ENCODE measurements around the gene RIC8A. TPM values are rescaled to one million over a fixed set of nuclear protein-coding genes. Genes with fewer than 3 reads are reported as not detected.
"Not testable (repeated sequence)": the region's sequence is repeated elsewhere in the genome, so short reads cannot be mapped to it uniquely, and the experiment has no call there.

The RIC8A gene
- total and polyA plus RNA-seq, 4 experiments from 2014 or later = 91.2 to 111 (median 101) TPM

DNA sequence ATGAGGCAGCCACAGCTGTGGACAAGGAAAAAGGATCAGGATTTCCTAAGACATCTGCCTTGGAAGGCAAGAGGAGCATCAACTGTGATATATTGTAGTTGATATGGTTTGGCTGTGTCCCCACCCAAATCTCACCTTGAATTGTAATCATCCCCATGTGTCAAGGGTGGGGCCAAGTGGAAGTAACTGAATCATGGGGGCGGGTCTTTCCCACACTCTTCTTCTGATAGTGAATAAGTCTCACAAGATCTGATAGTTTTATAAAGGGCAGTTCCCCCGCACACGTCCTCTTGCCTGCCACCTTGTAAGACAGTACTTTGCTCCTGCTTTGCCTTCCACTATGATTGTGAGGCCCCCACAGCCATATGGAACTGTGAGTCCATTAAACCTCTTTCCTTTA is 10.2 kb downstream of the RIC8A start:
- Mint-ChIP-seq H3K4me3 (no peak overlapping the region), H3K9me3 (peaks cover 0 to 3% (median 0%) of the 10 kb centered on the region in 8 donors), H3K4me1 (peaks cover 0 to 4% (median 1%) of the 10 kb centered on the region in 4 donors)

DNA sequence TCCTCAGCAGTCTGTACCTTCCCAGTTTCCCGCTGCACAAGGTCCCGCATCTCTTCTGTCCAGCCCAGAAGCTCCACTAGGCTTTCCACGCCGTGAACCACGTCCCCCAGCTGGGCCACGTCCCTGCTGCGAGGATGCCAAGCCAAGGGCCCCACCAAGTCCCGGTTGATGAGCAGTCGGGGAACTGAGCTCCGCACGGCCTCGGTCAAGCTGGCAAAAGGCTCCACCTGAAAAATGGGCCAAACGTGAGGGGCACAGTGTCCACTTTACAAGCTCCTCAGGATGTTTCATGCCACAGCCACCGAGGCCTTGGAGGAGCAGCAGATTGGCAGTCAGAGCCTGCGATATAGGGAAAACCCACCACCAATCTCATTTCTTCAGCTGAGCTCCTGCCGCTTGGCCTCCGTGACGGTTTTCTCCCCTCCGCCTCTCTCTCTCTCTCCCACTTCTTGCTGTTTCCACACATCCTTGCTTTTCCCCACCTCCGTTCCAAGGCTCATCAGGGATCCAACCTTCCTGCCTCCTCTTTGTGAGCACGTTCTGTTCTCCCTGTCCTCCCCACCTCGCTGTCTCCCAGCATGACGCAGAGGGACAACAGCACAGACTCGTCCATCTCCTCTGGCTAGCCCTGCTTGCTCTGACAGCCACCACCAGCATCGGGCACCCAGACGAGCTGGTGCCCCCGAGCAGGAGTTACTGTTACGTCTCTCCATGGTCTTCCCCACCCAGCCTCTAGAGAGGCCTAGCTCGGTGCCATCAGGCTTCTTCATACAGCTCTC is 11.5 kb downstream of the RIC8A start:
- H3K4me3 Mint-ChIP-seq = no peak overlapping the region
- H3K27me3 Mint-ChIP-seq = no peaks in the 10 kb centered on the region
- intact Hi-C loops (cut with micrococcal nuclease) = no loop called here
- ChIA-PET POLR2A (ENCODE audit: partially characterized antibody) (interaction anchor here (1.8 kb wide), 1 partner anchor 11 kb away, joined by 7 read pairs; the partner anchor contains the start of genes BET1L and RIC8A), CTCF (ENCODE audit: partially characterized antibody) (interaction anchor here (0.8 kb wide), 1 partner anchor 33 kb away, joined by 3 read pairs; no protein-coding TSS in a partner anchor)
- peaks cover 26 to 41% of the 10 kb centered on the region in 2 donors for H3K36me3 Mint-ChIP-seq
- H3K4me1 Mint-ChIP-seq = peaks cover 0 to 4% (median 1%) of the 10 kb centered on the region in 4 donors
- peak overlapping the region in 1 of 7 donors; percentile 16 for H3K27ac Mint-ChIP-seq
- H3K36me3 ChIP-seq (ENCODE audit: insufficient read depth, low read length) = peaks cover 12% of the 10 kb centered on the region
- peaks cover 0 to 3% (median 0%) of the 10 kb centered on the region in 8 donors for H3K9me3 Mint-ChIP-seq
- H3K27me3 ChIP-seq (ENCODE audit: insufficient read depth, low read length) = no peaks in the 10 kb centered on the region
- no peaks in the 10 kb centered on the region for H3K4me1 ChIP-seq (ENCODE audit: insufficient read depth, low read length)
- no peak overlapping the region for H3K4me3 ChIP-seq (ENCODE audit: low read length in 2 of 2)
- no peaks in the 10 kb centered on the region for H3K9me3 ChIP-seq (ENCODE audit: control insufficient read depth in 1 of 2, low read length in 2 of 2)
- H3K27ac ChIP-seq (ENCODE audit: low read depth, low read length) = no peak overlapping the region
- DNase-seq = no peak

More for the DNA sequence above, 10.2 kb downstream of the RIC8A start:
- peaks cover 27 to 49% of the 10 kb centered on the region in 2 donors for H3K36me3 Mint-ChIP-seq
- no peak overlapping the region for H3K27ac ChIP-seq (ENCODE audit: low read depth, low read length)
- no peaks in the 10 kb centered on the region for H3K27me3 Mint-ChIP-seq
- ChIA-PET POLR2A (ENCODE audit: partially characterized antibody) (interaction anchor here (1.8 kb wide), 1 partner anchor 10 kb away, joined by 7 read pairs; the partner anchor contains the start of genes BET1L and RIC8A), CTCF (ENCODE audit: partially characterized antibody) (no interaction called here)
- H3K4me1 ChIP-seq (ENCODE audit: insufficient read depth, low read length) = no peaks in the 10 kb centered on the region
- no peaks in the 10 kb centered on the region for H3K27me3 ChIP-seq (ENCODE audit: insufficient read depth, low read length)
- DNase-seq = no peak
- H3K36me3 ChIP-seq (ENCODE audit: insufficient read depth, low read length) = peaks cover 20% of the 10 kb centered on the region
- no peak overlapping the region for H3K4me3 ChIP-seq (ENCODE audit: low read length in 2 of 2)
- H3K9me3 ChIP-seq (ENCODE audit: control insufficient read depth in 1 of 2, low read length in 2 of 2) = no peaks in the 10 kb centered on the region
- intact Hi-C loops (cut with micrococcal nuclease) = no loop called here
- peak overlapping the region in 3 of 7 donors; percentile 19 to 78 (median 29) for H3K27ac Mint-ChIP-seq

DNA sequence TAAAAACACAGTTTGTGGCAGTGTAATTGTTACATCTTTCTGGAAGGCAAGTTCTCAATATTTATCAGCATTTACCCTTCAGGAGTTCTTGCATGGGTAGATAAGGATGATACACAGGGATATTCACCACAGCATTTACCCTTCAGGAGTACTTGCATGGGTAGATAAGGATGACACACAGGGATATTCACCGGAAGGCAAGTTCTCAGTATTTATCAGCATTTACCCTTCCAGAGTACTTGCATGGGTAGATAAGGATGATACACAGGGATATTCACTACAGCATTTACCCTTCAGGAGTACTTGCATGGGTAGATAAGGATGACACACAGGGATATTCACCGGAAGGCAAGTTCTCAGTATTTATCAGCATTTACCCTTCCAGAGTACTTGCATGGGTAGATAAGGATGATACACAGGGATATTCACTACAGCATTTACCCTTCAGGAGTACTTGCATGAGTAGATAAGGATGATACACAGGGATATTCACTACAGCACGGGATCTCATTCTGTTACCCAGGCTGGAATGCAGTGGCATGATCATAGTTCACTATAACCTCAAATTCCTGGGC is 13.2 kb downstream of the RIC8A start:
- H3K9me3 Mint-ChIP-seq; H3K4me1 ChIP-seq (ENCODE audit: insufficient read depth, low read length); H3K4me1 Mint-ChIP-seq; intact Hi-C loops (cut with micrococcal nuclease); H3K27ac ChIP-seq (ENCODE audit: low read depth, low read length); H3K9me3 ChIP-seq (ENCODE audit: control insufficient read depth in 1 of 2, low read length in 2 of 2); H3K4me3 ChIP-seq (ENCODE audit: low read length in 2 of 2); DNase-seq; CTCF ChIA-PET (ENCODE audit: partially characterized antibody); H3K27me3 ChIP-seq (ENCODE audit: insufficient read depth, low read length); H3K4me3 Mint-ChIP-seq; H3K27ac Mint-ChIP-seq; POLR2A ChIA-PET (ENCODE audit: partially characterized antibody); H3K27me3 Mint-ChIP-seq; H3K36me3 ChIP-seq (ENCODE audit: insufficient read depth, low read length): not testable (repeated sequence)
- peaks cover 21 to 29% of the 10 kb centered on the region in 2 donors for H3K36me3 Mint-ChIP-seq

DNA sequence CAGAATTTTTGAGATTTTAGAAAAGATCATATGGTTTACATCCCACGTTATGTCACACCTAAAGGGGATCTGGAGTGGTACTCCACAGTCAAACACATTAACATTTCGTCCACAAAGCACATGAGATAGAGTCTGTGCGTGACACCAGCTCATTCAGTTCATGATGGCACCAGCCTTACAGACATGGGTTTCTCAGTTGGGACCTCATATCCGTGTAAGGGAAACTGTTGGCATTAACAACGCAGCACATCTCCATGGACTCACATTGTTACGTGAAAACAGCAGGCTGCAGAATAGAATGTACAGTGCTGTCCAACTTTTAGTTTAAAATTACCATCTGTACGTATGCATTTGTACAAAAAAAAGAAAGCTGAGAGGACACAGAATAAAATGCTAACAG is 14.0 kb downstream of the RIC8A start:
- peaks cover 4% of the 10 kb centered on the region for H3K36me3 ChIP-seq (ENCODE audit: insufficient read depth, low read length)
- no peak overlapping the region for H3K4me3 Mint-ChIP-seq
- CTCF ChIA-PET (ENCODE audit: partially characterized antibody) = no interaction called here
- POLR2A ChIA-PET (ENCODE audit: partially characterized antibody) = no interaction called here
- no peak for DNase-seq
- H3K9me3 Mint-ChIP-seq = peaks cover 0 to 3% (median 0%) of the 10 kb centered on the region in 8 donors
- peaks cover 25 to 27% of the 10 kb centered on the region in 2 donors for H3K36me3 Mint-ChIP-seq
- no peaks in the 10 kb centered on the region for H3K27me3 ChIP-seq (ENCODE audit: insufficient read depth, low read length)
- no peak overlapping the region for H3K27ac ChIP-seq (ENCODE audit: low read depth, low read length)
- no peaks in the 10 kb centered on the region for H3K4me1 ChIP-seq (ENCODE audit: insufficient read depth, low read length)
- H3K4me3 ChIP-seq (ENCODE audit: low read length in 2 of 2) = no peak overlapping the region
- peaks cover 0 to 4% (median 3%) of the 10 kb centered on the region in 4 donors for H3K4me1 Mint-ChIP-seq
- H3K27ac Mint-ChIP-seq = no peak overlapping the region
- intact Hi-C loops (cut with micrococcal nuclease) = no loop called here
- no peaks in the 10 kb centered on the region for H3K27me3 Mint-ChIP-seq
- no peaks in the 10 kb centered on the region for H3K9me3 ChIP-seq (ENCODE audit: control insufficient read depth in 1 of 2, low read length in 2 of 2)

DNA sequence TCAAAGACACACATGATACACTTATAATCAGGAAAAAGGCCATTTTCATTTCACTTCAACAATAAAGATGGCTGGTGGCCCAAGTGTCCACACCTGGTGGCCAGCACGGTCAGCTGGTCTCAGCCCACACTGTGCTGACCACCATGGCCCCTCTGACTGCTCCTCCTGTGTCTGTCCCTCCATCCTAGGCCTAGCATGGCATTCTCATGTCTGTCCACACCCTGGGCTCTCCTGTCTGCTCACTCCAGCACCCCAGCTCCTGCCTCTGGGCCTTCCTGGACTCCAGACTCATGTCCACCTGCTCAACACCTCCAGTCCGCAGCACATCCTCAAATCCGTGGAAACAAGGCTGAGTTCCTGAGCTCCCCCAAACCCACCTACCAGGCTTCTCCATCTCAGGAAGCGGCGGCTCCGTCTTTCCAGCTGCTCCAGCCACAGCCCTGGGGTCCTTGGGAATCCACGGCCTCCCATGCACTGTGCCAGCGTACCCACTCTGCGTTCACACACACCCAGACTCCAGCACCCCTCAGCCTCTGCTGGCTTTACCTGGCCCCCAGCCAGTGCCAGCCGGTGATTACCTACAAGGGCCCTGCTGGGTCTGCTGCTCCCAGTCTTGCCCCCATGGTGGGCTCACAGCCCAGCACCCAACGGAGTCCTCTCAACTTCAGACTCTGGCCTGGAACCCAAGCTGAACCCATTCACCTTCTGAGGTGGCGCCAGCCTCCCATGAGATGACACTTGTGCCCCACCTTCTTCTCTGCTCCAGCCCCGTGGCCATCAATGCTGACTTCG is 14.7 kb downstream of the RIC8A start:
- Mint-ChIP-seq H3K4me1 (peaks cover 0 to 4% (median 3%) of the 10 kb centered on the region in 4 donors), H3K9me3 (peaks cover 0 to 3% (median 0%) of the 10 kb centered on the region in 8 donors), H3K27me3 (no peaks in the 10 kb centered on the region), H3K4me3 (no peak overlapping the region), H3K27ac (peak overlapping the region in 1 of 7 donors; percentile 15), H3K36me3 (peaks cover 25 to 27% of the 10 kb centered on the region in 2 donors)
- Histone ChIP-seq H3K4me1 (ENCODE audit: insufficient read depth, low read length) (no peaks in the 10 kb centered on the region), H3K36me3 (ENCODE audit: insufficient read depth, low read length) (peaks cover 4% of the 10 kb centered on the region), H3K4me3 (ENCODE audit: low read length in 2 of 2) (no peak overlapping the region), H3K27ac (ENCODE audit: low read depth, low read length) (no peak overlapping the region), H3K9me3 (ENCODE audit: control insufficient read depth in 1 of 2, low read length in 2 of 2) (no peaks in the 10 kb centered on the region), H3K27me3 (ENCODE audit: insufficient read depth, low read length) (no peaks in the 10 kb centered on the region)
- intact Hi-C loops (cut with micrococcal nuclease) = no loop called here
- CTCF ChIA-PET (ENCODE audit: partially characterized antibody) = interaction anchor here (0.9 kb wide), 1 partner anchor 26 kb away, joined by 3 read pairs; no protein-coding TSS in a partner anchor
- POLR2A ChIA-PET (ENCODE audit: partially characterized antibody) = interaction anchor here (1.5 to 2.8 kb wide), 2 partner anchors 10 to 14 kb away, joined by 5 to 9 read pairs; no protein-coding TSS in a partner anchor
- DNase-seq = no peak

DNA sequence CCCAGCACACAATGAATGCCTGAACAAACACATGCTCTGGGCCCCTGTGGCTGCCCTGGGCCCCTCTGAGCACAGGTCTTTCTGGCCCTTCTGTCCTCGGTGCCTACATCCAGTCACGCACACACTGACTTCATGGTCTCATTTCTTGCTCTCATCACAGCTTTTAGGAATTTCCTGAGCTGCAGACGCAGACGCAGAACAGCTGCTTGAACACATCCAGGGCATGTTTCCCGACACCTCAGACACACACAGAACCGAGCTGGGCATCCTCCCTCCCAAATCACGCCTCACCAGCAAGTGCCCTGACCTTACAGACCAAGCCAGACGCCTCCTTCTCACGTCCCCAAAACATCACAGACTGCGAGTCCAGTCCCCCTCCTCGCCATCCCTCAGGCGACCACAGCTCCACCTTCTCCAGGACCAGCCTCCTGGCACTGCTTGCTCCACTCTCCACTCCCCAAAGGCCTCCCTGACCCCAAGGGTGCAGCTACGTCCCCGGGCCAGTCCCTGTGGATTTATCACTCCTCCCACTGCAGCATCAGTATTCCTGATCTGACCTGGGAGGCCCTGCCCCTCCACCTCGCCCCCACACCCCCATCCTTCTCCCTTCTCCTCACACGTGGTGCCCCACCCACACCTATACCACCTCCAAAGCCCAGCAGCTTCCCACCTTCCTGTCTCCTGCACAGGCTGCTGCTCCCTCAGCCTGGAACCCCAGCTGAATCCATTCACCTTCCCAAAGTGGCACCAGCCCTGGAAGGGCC is 15.7 kb downstream of the RIC8A start:
- H3K27me3 Mint-ChIP-seq = no peaks in the 10 kb centered on the region
- no peak overlapping the region for H3K4me3 Mint-ChIP-seq
- intact Hi-C loops (cut with micrococcal nuclease) = no loop called here
- peaks cover 20 to 25% of the 10 kb centered on the region in 2 donors for H3K36me3 Mint-ChIP-seq
- no peak overlapping the region for H3K4me3 ChIP-seq (ENCODE audit: low read length in 2 of 2)
- no peak overlapping the region for H3K27ac ChIP-seq (ENCODE audit: low read depth, low read length)
- CTCF ChIA-PET (ENCODE audit: partially characterized antibody) = interaction anchor here (0.9 kb wide), 1 partner anchor 25 kb away, joined by 3 read pairs; no protein-coding TSS in a partner anchor
- no peaks in the 10 kb centered on the region for H3K9me3 ChIP-seq (ENCODE audit: control insufficient read depth in 1 of 2, low read length in 2 of 2)
- peaks cover 4% of the 10 kb centered on the region for H3K36me3 ChIP-seq (ENCODE audit: insufficient read depth, low read length)
- DNase-seq = no peak
- H3K4me1 Mint-ChIP-seq = peaks cover 0 to 7% (median 3%) of the 10 kb centered on the region in 4 donors
- POLR2A ChIA-PET (ENCODE audit: partially characterized antibody) = interaction anchor here (1.5 to 2.8 kb wide), 2 partner anchors 11 to 15 kb away, joined by 5 to 9 read pairs; no protein-coding TSS in a partner anchor
- H3K4me1 ChIP-seq (ENCODE audit: insufficient read depth, low read length) = no peaks in the 10 kb centered on the region
- peaks cover 0 to 1% (median 0%) of the 10 kb centered on the region in 8 donors for H3K9me3 Mint-ChIP-seq
- peak overlapping the region in 1 of 7 donors; percentile 15 for H3K27ac Mint-ChIP-seq
- H3K27me3 ChIP-seq (ENCODE audit: insufficient read depth, low read length) = no peaks in the 10 kb centered on the region

All from CD4-positive, alpha-beta memory T cell (primary cell).